HL-60 (cell line): ENCODE results near the gene LMTK2.

Experiments used
- GABPA ChIP-seq: IDR thresholded peaks from 2 replicates; pipeline ENCODE4 v1.6.1; 2012; ENCODE audit warnings: low read depth
- POLR2AphosphoS5 ChIP-seq: IDR thresholded peaks from 2 replicates; pipeline ENCODE4 v1.6.1; 2012; ENCODE audit warnings: low read depth
- REST ChIP-seq: IDR thresholded peaks from 2 replicates; pipeline ENCODE4 v1.6.1; 2012; ENCODE audit warnings: low read depth; ENCODE audit not compliant: insufficient replicate concordance
- SPI1 ChIP-seq: IDR thresholded peaks from 2 replicates; pipeline ENCODE4 v1.6.1; 2012; ENCODE audit warnings: low read depth, mild to moderate bottlenecking, borderline replicate concordance
- TF ChIP-seq, protein P1 (sequence below): IDR thresholded peaks from one replicate; pipeline ENCODE4 v1.5.1; 2011; ENCODE audit warnings: low read length, control low read depth, inconsistent platforms; ENCODE audit not compliant: insufficient read depth

GRCh38 chr7:98106647-98107312, at the start of gene LMTK2:
- TF ChIP-seq, protein P1, sequence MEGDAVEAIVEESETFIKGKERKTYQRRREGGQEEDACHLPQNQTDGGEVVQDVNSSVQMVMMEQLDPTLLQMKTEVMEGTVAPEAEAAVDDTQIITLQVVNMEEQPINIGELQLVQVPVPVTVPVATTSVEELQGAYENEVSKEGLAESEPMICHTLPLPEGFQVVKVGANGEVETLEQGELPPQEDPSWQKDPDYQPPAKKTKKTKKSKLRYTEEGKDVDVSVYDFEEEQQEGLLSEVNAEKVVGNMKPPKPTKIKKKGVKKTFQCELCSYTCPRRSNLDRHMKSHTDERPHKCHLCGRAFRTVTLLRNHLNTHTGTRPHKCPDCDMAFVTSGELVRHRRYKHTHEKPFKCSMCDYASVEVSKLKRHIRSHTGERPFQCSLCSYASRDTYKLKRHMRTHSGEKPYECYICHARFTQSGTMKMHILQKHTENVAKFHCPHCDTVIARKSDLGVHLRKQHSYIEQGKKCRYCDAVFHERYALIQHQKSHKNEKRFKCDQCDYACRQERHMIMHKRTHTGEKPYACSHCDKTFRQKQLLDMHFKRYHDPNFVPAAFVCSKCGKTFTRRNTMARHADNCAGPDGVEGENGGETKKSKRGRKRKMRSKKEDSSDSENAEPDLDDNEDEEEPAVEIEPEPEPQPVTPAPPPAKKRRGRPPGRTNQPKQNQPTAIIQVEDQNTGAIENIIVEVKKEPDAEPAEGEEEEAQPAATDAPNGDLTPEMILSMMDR: peak; percentile 65
- TF ChIP-seq GABPA (no peak), POLR2AphosphoS5 (peak; percentile 84), SPI1 (peak; percentile 65; the same call in 1 of the 2 replicates), REST (no peak)
